ENCODE measurements around the gene ZFYVE16.
"Not testable (repeated sequence)": the region's sequence is repeated elsewhere in the genome, so short reads cannot be mapped to it uniquely, and the experiment has no call there.

Gene ZFYVE16

GRCh38 chr5:80487829-80488721 lies 80.2 kb downstream of the ZFYVE16 start, which contains the start of gene FAM151B:
FAM151B (plus strand) TSS chr5:80488100; CDS start chr5:80488124, 24 bp downstream.
- peak; percentile 68 for DNase-seq (ENCODE audit: low spot score)

DNA sequence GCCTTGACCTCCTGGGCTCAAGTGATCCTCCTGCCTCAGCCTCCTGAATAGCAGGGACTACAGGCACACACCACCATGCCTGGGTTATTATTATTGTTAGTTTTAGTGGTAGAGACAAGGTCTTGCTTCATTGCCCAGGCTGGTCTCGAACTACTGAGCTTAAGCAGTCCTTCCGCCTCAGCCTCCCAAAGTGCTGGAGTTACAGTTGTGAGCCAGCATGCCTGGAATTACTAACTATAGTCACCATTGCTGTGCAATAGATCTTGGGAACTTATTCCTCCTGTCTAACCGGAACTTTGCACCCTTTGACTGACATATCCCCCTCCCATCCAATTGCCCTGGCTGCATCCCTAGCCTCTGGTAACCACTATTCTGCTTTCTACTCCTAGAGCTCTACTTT lies 83.4 kb downstream of the ZFYVE16 start:
- DNase-seq (ENCODE audit: low spot score) = no peak

DNA sequence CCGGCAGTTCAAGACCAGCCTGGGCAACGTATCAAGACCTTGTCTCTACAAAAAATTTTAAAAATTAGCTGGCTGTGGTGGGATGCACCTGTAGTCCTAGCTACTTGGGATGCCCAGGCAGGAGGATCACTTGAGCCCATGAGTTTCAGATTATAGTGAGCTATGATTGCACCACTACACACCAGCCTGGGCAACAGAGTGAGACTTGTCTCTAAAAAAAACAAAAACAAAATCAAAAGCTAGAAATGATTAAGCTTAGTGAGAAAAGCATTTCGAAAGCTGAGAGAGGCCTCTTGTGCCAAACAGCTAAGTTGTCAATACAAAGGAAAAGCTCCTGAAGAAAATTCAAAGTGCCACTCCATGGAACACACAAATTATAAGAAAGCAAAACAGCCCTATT lies 84.9 kb downstream of the ZFYVE16 start:
- DNase-seq (ENCODE audit: low spot score) = no peak

DNA sequence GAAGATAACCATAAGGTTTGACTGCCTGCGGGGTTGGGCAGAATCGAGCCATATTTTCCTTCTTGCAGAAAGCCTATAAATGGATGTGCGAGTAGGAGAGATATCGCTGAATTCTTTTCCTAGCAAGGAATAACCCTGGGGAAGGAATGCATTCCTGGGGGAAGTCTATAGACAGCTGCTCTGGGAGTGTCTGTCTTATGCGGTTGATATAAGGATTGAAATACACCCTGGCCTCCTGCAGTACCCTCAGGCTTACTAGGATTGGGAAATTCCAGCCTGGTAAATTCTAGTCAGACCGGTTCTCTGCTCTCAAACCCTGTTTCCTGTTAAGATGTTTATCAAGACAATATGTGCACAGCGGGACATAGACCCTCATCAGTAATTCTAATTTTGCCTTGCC lies 85.6 kb downstream of the ZFYVE16 start:
- DNase-seq (ENCODE audit: low spot score) = not testable (repeated sequence)

DNA sequence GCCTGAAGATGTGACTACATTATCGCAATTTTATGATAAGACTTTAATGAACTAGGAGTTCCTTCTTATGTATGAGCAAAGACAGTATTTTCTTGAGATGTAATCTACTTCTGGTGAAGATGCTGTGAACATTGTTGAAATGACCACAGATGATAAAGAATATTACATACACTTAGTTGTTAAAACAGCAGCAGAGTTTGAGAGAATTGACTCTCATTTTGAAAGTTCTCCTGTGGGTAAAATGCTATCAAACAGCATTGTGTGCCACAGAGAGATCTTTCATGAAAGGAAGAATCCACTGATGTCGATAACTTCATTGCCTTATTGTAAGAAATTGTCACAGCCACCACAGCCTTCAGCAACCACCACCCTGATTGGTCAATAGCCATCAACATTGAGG lies 88.0 kb downstream of the ZFYVE16 start:
- no peak for DNase-seq (ENCODE audit: low spot score)

DNA sequence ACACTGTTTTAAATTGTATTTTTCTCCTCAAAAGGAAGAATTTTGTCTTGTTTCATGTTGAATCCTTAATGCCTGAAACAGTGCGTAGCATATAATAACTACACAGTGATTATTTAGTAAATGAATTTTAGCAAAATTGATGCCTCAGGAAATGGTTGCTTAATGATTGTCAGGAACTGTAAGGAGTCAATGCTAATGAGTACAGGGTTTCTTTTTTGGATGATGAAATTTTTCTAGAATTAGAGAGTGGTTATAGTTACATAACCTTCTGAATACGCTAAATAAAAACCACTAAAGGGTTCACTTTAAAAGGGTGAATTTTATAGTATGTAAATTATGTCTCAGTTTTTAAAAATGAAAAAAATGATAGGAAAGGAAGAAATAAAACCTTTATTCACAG lies 94.9 kb downstream of the ZFYVE16 start:
- DNase-seq (ENCODE audit: low spot score) = no peak

DNA sequence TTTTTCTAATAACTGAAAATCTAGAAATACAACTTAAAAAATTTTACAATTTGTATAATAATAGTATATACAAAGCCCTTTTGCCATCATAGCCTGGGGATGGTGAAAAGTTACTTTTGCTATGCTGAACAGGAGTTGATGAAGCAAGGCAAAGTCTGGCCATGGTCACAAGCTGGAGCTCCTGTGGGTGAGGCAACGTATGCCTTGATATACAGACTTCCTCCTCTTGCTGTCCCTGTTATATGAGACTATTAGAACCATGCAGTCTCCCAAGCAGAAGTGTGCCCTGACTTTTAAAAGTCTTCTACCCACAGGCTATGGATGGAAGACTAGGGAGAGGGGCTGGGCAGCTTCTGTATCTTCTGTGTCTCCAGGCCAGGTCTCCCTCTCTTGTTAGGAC lies 95.8 kb downstream of the ZFYVE16 start:
- no peak for DNase-seq (ENCODE audit: low spot score)

- DNase-seq (ENCODE audit: low spot score) = no peak
Observed at GRCh38 chr5:80504833-80505232, 97.0 kb downstream of the ZFYVE16 start.

GRCh38 chr5:80507663-80508062 lies 99.8 kb downstream of the ZFYVE16 start:
- no peak for DNase-seq (ENCODE audit: low spot score)

DNA sequence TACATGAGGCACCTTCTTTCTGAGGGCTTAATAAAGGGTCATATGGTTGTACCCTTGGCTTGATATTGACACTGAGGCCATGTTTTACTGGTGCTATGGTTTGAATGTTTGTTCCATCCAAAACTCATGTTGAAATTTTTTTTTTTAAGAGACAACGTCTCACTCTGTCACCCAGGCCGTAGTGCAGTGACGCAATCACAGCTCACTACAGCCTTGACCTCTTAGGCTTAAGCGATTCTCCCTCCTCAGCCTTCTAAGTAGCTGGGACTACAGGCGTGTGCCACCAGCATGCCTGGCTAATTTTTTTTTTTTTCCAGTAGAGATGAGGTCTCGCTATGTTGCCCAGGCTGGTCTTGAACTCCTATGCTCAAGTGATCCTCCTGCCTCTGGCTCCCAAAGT lies 101.0 kb downstream of the ZFYVE16 start:
- no peak for DNase-seq (ENCODE audit: low spot score)

DNA sequence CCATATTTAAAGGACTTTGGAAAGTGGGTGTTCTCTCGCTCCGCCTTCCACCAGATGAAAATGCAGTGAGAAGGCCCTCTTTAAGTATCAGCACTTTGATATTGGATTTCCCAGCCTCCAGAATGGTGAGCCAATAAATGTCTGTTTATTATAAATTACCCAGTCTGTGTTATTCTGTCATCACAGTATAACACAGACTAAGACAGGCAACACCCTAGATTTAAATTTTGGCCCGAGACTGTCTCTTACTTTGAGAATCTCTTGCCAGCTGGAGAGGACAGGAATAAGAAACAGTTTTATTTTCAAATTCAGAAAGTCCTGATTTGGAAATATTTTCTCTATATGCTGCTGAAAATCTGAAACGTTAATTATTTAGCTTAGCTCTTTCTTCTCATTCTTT lies 101.5 kb downstream of the ZFYVE16 start:
- DNase-seq (ENCODE audit: low spot score) = no peak

DNA sequence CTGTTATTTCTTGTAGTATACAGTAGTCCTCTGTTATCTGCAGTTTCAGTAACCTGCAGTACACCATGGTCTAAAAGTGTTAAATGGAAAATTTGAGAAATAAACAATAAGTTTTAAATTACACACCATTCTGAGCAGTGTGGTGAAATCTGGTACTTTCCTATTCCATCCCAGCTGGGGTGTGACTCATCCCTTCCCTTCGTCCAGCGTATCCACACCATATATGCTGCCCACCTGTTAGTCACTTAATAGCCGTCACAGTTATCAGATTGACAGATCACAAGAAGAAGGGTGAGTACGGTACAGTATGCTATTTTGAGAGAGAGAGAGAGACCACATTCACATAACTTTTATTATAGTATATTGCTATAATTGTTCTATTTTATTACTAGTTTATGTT lies 109.0 kb downstream of the ZFYVE16 start:
- no peak for DNase-seq (ENCODE audit: low spot score)
